Breast epithelium (tissue), 3 donors: ENCODE measurements around the gene GORASP2.

Experiments used
- POLR2A ChIP-seq: fragments of 450-650 bp; IDR thresholded peaks from one replicate; pipeline ENCODE4 v1.6.1; 2016; ENCODE audit warnings: antibody characterized with exemption, mild to moderate bottlenecking, moderate library complexity
- TF ChIP-seq, protein P1 (sequence below), 3 donors: fragments of 450-650 bp; IDR thresholded peaks; one replicate each; pipeline ENCODE4 v1.5.1; 2016 to 2017; ENCODE audit warnings: antibody characterized with exemption in 3 of 3, mild to moderate bottlenecking in 3 of 3, moderate library complexity in 3 of 3

DNA sequence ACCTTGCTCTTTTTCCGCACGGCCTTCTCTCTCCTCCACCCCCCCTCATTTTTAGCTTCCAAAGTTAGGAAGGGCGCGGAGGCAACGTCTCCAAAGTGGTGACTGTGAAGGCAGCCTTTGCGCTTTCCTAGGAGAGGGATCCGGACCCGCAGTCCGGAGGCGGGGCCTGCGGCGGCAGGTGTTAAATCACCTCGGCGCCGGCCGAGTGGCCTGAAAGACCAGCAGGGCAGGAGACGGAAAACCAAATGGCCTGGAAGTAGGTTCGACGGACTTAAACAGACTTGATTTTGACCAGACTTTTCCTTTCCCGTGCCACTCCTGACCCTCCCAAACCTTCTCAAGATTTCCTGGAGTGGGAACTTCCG, 615 bp downstream of the GORASP2 start:
- TF ChIP-seq, protein P1, sequence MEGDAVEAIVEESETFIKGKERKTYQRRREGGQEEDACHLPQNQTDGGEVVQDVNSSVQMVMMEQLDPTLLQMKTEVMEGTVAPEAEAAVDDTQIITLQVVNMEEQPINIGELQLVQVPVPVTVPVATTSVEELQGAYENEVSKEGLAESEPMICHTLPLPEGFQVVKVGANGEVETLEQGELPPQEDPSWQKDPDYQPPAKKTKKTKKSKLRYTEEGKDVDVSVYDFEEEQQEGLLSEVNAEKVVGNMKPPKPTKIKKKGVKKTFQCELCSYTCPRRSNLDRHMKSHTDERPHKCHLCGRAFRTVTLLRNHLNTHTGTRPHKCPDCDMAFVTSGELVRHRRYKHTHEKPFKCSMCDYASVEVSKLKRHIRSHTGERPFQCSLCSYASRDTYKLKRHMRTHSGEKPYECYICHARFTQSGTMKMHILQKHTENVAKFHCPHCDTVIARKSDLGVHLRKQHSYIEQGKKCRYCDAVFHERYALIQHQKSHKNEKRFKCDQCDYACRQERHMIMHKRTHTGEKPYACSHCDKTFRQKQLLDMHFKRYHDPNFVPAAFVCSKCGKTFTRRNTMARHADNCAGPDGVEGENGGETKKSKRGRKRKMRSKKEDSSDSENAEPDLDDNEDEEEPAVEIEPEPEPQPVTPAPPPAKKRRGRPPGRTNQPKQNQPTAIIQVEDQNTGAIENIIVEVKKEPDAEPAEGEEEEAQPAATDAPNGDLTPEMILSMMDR (IDR thresholded peaks at IDR 0.05), result no peak
- no peak for TF ChIP-seq POLR2A
